Cerebellar cortex (tissue), 1 donor: ENCODE data around the gene CLDN5.
"Not testable (repeated sequence)": the region's sequence is repeated elsewhere in the genome, so short reads cannot be mapped to it uniquely, and the experiment has no call there.

ENCODE experiments used
- DNase-seq: peaks from one replicate; pipeline ENCODE4 v3.0.0-alpha.2; 2015; ENCODE audit warnings: low spot score

CLDN5 gene

GRCh38 chr22:19548427-19548826 is 24.2 kb upstream of the CLDN5 start:
- DNase-seq = not testable (repeated sequence)

DNA sequence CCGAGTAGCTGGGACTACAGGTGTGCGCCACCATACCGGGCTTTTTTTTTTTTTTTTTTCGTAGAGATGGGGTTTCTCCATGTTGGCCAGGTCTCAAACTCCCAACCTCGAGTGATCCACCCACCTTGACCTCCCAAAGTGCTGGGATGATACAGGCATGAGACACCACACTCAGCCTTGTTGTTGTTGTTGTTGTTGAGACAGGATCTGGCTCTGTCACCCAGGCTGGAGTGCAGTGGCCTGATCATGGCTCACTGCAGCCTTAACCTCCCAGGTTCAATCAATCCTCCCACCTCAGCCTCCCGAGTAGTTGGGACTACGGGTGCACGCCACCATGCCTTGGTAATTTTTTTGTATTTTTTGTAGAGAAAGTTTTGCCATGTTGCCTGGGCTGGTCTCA is 23.4 kb upstream of the CLDN5 start:
- no peak for DNase-seq

- no peak for DNase-seq
Measured at GRCh38 chr22:19546680-19547079, 22.5 kb upstream of the CLDN5 start.

- no peak for DNase-seq
Measured at GRCh38 chr22:19545935-19546207, 21.7 kb upstream of the CLDN5 start.

GRCh38 chr22:19543970-19544708 is 19.9 kb upstream of the CLDN5 start:
- no peak for DNase-seq

DNA sequence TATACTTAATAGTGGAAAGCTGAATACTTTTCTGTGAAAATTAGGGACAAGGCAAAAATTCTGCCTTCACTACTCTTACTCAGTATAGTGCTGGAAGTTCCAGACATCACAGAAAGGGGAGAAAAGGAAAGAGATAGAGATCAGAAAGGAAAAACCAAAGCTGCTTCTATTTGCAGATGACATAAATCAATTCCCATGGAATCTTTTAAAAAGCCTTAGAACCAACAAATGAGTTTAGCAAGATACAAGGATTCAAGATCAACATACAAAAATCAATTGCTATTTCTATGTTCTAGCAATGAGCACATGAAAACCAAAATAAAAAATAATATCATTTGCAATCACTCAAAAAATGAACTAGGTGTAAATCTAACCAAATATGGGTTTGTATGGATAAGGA is 16.2 kb upstream of the CLDN5 start:
- DNase-seq = no peak

DNA sequence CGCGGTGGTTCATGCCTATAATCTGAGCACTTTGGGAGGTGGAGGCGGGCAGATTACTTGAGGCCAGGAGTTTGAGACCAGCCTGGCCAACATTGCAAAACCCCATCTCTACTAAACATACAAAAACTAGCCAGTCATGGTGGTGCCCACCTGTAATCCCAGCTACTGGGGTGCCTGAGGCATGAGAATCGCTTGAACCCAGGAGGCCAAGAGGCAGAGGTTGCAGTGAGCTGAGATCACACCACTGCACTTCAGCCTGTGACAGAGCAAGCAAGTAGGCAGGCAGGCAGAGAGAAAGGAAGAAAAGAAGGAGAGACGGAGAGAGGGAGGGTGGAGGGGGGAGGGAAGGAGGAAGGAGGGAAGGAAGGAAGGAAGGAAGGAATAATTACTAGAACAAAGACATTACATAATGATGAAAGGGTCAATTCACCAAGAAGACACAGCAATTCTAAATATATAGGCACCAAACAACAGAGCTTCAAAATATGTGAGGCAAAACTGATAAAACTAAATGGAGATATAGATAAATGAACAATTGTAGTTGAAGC is 13.8 kb upstream of the CLDN5 start:
- DNase-seq = no peak

- no peak for DNase-seq
Measured at GRCh38 chr22:19536564-19536963, 12.4 kb upstream of the CLDN5 start.

DNA sequence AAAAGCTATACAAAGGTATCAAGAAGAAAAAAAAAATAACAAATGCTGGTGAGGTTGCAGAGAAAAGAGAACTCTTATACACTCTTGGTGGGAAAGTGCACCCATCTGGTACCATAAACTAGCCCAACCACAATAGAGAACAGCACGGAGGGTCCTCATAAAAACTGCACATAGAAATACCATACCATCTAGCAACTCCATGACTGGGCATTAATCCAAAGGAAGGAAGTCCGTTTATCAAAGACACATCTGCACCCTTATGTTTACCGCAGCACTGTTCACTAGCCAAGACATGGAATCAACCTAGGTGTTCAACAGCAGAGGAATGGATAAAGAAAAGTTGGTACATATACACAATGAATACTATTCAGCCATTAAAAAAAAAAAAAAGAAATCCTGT is 10.8 kb upstream of the CLDN5 start:
- DNase-seq = no peak

- DNase-seq = no peak
Measured at GRCh38 chr22:19533857-19534256, 9.6 kb upstream of the CLDN5 start.

DNA sequence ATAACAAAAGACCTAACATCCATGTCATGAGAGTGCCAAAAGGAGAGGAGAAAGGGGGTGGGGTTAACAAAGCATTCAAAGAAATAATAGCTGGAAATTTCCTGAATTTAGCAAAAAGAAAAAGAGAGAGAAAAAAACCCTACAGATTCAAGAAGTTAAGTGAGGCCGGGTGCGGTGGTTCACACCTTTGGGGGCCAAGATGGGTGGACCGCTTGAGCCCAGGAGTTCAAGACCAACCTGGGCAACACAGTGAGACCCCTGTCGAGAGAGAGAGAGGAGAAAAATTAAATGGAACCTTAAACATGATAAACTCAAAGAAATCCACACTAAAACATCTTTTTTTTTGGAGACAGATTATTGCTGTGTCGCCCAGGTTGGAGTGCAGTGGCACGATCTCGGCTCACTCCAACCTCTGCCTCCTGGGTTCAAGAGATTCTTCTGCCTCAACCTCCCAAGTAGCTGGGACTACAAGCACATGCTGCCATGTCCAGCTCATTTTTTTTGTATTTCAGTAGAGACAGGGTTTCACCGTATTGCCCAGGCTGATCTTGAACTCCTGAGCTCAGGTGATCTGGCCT is 8.9 kb upstream of the CLDN5 start:
- DNase-seq = no peak

DNA sequence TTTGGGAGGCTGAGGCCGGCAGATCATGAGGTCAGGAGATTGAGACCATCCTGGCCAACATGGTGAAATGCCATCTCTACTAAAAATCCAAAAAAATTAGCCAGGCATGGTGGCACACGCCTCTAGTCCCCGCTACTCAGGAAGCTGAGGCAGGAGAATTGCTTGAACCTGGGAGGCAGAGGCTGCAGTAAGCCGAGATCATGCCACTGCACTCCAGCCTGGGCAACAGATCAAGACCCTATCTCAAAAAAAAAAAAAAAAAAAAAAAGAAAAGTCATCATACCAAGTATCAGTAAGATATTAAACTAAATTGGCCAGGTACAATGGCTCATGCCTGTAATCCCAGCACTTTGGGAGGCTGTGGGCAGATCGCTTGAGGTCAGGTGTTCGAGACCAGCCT is 7.1 kb upstream of the CLDN5 start:
- not testable (repeated sequence) for DNase-seq

DNA sequence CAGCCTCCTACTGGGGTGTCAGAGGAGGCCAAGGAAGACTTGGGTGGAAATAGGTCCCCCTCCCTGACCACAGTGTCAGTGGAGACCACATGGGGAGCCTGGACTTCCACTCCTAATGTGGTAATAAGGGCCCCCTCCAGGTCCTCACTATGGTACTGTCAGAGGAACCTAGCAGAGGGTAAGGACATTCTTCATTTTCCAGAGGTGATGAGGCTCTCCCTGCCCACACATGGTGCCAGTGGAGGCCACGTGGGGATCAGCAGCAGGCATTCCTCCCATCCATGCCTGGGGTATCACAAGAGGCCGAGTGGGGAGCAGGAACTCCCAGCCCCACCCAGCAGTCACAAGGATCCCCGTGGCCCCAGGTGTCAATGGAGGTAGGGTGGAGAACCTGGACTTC is 6.5 kb upstream of the CLDN5 start:
- DNase-seq = no peak

GRCh38 chr22:19529811-19530210 is 5.6 kb upstream of the CLDN5 start:
- DNase-seq = no peak

DNA sequence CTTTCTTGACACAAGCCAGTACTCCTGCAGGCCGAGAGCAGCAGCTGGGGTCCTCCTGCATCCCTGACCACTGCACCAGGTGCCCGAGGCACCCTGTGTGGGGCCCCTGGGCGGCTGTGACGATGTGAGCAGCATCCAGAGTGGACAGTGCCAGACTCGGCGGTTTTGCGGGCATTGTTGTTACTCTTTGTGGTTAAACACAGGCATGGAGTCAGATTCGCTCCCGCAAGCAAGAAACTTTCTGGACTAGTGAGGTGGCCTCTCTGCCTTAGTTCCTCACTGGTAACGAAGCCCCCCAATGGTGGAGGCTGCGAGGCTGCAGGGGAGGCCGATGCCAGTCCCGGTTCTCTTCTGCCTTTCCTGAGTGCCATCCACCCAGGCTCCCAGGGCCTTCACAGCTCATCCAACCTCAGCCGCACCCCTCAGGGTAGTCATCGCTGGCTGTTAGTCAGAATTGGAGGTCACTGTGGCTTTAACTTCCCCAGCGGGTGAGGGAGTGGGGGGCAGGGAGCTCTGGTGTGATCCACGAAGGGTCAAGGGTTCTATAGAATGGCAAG is 3.7 kb upstream of the CLDN5 start:
- DNase-seq = no peak

DNA sequence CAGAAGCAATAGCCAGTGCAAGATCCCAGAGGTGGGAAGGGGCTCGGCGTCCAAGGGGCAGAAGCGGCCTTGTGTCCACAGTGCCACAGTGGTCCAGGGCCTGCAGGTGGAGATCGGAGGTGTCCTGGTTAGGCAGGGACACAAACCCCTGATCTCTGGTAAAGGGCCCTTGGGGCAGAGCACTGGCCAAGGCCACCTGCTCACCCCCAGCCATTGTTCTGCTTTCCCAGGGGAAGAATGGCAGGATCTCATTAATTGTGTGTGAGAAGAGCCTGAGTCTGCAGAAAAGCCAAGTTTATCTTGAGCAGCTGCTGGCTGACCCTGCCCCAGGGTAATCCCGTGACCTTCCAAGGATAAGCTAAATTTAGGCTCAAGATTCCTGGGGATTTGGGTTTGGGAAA is 3.1 kb upstream of the CLDN5 start:
- DNase-seq = no peak

DNA sequence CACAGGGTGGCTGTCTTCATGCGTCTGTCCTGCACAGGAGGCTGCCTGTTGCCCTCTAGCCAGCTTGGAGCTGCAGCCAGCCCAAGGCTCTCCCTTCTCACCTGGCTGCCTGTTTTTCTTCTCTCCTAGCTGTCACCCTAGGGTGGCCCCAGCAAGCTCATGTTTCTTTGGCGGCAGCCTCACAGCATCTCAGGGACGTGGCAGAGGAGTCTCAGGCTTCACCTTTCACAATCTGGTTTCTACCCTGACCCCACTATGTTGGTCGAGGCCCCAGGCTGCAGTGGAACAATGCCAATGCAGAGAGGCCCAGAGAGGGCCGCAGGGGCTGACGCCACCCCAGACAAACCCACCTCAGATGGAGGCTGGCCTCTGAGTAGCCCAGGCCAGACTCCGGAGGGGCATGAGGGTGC is 2.5 kb upstream of the CLDN5 start:
- no peak for DNase-seq

GRCh38 chr22:19526076-19526701 is 2.0 kb upstream of the CLDN5 start:
- no peak for DNase-seq

- no peak for DNase-seq
Measured at GRCh38 chr22:19525666-19526065, 1.5 kb upstream of the CLDN5 start.

DNA sequence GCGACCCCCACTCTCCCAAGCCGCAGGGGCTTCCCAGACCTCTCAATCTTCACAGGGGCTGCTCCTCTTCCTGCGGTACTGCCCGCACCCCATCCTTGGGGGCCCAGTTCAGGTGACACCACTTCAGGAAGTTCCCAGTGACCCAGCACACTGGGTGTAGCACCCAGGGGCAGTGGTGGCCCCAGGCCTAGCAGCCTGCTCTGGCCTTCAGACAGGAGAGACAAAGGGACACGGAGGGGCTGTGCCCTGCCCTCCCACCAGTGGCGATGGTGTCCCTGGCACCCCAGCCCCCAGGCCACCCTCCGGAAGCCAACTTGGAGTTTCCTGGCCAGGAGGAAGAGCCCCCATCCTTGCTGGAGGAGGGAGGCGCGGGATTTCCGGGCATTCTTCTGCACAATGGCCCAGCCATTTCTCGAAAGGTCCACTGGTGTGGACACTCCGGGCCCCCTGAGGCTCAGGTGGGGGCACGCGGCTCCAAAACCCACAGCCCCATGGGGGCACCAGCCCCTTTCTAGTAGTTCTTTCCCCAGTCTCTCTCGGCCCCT is 978 bp upstream of the CLDN5 start:
- DNase-seq = no peak

DNA sequence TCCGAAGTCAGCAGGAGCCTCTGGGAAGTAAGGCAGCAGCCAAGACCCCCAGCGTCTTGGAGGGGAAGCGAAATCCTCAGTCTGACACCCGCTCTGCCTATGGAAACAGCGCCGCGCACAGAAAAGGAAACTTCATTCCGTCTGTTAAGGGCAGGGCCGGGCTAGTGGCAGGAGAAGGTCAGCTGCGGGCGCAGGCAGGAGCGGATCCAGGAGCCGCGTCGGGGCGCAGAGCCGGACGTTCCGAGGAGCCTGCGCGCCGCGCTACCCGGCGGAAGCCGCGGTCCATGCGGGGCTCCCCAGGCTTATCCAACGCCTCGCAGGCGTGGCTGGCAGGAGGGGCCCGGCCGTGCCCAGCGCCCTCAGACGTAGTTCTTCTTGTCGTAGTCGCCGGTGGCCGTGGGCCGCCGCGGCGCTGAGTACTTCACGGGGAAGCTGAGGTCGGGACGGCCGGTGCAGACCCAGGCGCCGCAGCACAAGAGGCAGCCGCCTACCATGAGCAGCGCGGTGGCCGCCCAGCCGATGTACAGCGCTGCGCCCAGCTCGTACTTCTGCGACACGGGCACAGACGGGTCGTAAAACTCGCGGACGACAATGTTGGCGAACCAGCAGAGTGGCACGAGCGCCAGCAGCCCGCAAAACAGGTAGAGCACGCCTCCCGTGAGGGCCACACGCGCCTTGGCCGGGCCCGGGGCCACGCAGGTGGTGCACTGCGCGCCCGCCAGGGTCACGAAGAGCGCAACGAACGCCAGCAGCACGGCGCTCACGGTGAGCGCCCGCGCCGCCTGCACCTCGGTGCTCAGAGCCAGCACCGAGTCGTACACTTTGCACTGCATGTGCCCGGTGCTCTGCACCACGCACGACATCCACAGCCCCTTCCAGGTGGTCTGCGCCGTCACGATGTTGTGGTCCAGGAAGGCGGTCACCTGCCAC is 705 bp downstream of the CLDN5 start:
- no peak for DNase-seq

DNA sequence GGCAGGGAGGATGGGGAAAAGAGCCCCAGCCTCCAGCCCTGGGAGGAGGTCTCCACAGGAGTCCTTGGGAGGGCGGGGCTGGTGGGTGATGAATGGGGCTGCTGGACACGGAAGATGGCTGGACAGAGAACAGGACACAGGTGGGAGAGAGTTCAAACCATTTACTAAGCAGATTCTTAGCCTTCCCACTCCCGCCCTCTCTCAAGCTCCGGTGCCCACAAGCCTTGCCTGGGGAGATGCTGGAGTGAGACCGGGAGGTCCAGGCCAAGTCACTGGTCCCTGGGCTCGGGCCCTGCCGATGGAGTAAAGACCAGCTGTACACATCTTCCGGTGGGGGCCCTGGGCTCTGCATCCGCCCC is 1.4 kb downstream of the CLDN5 start:
- no peak for DNase-seq
